Heart left ventricle (tissue), 16 donors: ENCODE measurements around the gene ARHGAP19. TPM values are rescaled to one million over a fixed set of nuclear protein-coding genes. Genes with fewer than 3 reads are reported as not detected.

ENCODE experiments used
- ATAC-seq, 4 donors: fragments of 200-7000 bp; cut with Tn5 transposase; one replicate each; pipeline ENCODE4 v1.9.1; 2020 to 2022; ENCODE audit warnings: moderate library complexity in 4 of 4, mild to moderate bottlenecking in 3 of 4, moderate number of reproducible peaks in 1 of 4
- DNase-seq, 5 donors: peaks; one replicate each; pipeline ENCODE4 v3.0.0-alpha.2; 2020
- H3K27ac ChIP-seq, 12 donors: fragments of 200-600 bp; sonication (generic) in 4 of 12; one replicate each; pipeline versions ENCODE4 v1.5.0 to v1.8.0; 2016 to 2022; ENCODE audit warnings: mild to moderate bottlenecking in 2 of 12
- H3K27me3 ChIP-seq, 9 donors: fragments of 200-600 bp; sonication (generic) in 2 of 9; one replicate each; pipeline versions ENCODE4 v1.5.1 to v1.8.0; 2016 to 2022; ENCODE audit warnings: mild to moderate bottlenecking in 3 of 9
- H3K36me3 ChIP-seq, 9 donors: fragments of 200-600 bp; sonication (generic) in 2 of 9; one replicate each; pipeline versions ENCODE4 v1.5.0 to v1.8.0; 2018 to 2022; ENCODE audit warnings: mild to moderate bottlenecking in 2 of 9
- H3K4me1 ChIP-seq, 12 donors: fragments of 200-600 bp; sonication (generic) in 4 of 12; one replicate each; pipeline versions ENCODE4 v1.5.0 to v1.8.0; 2016 to 2022; ENCODE audit warnings: mild to moderate bottlenecking in 3 of 12
- H3K4me3 ChIP-seq, 12 donors: fragments of 200-600 bp; sonication (generic) in 4 of 12; one replicate each; pipeline versions ENCODE4 v1.5.0 to v1.8.0; 2017 to 2022; ENCODE audit warnings: mild to moderate bottlenecking in 9 of 12, moderate library complexity in 4 of 12
- H3K9me3 ChIP-seq, 12 donors: fragments of 200-600 bp; sonication (generic) in 4 of 12; one replicate each; pipeline versions ENCODE4 v1.5.0 to v1.8.0; 2016 to 2022; ENCODE audit warnings: mild to moderate bottlenecking in 1 of 12
- CTCF ChIP-seq, 12 donors: fragments of 200-600 bp; sonication (generic) in 4 of 12; IDR thresholded peaks; one replicate each; pipeline versions ENCODE4 v1.5.0 to v1.8.0; 2018 to 2022; ENCODE audit warnings: antibody characterized with exemption in 12 of 12, mild to moderate bottlenecking in 5 of 12
- POLR2A ChIP-seq, 2 donors: fragments of 450-650 bp; IDR thresholded peaks; one replicate each; pipeline ENCODE4 v1.6.1; 2017; ENCODE audit warnings: antibody characterized with exemption in 2 of 2, mild to moderate bottlenecking in 2 of 2, moderate library complexity in 2 of 2
- WGBS, 4 donors: extraction: QIAGEN DNeasy Blood & Tissue Kit in 2 of 4; methylation state at CpG; one replicate each; pipeline versions ENCODE4 v1.1.5 to v1.1.7; 2013 to 2018; 5-methylcytosine and 5-hydroxymethylcytosine counted together
- intact Hi-C, 10 donors: fragments of 100-400 bp; cut with DNase I; formaldehyde crosslinking; loops; one replicate each; pipeline versions ENCODE4 v1.11.1 to v1.14.2; 2022
- polyA plus RNA-seq, 2 donors: library from polyadenylated mRNA; stranded (reverse); fragments of 200-250 nt; gene quantifications; one replicate each; pipeline ENCODE4 v1.2.3, GENCODE V29; 2013
- total RNA-seq, 9 donors: library from RNA; depleted of rRNA in 2 of 9; stranded (reverse); fragments of >200 nt in 2 of 9; fragmentation: NEBNext Ultra II Directional in 3 of 9; extraction: Animal tissue kit (Norgen Biotek cat#: 25700) in 3 of 9; gene quantifications; one replicate each; pipeline versions ENCODE4 v1.1.0 to v1.2.4, GENCODE V29; 2016 to 2023
- donor health status: ischemic (EF 13 %, LVEDD 7.1; RV severe dilation, severe dysfunction).
- donor health status: healthy with polysubstance abuse.
- donor health status: DM: no; HTN: yes; CAD: no.
- donor health status: DM: no; HTN: no; CAD: no.
- donor health status: ischemic (EF 25% LVEDD 6.9; RV normal size, moderate dysfunction).
- donor health status: ischemic (EF 25% LVEDD 5.7; RV mildly dilated, moderate dysfunction).
- donor health status: healthy.
- donor health status: DM: yes; HTN: yes; CAD: no.
- donor health status: ischemic (EF 35%, LVEDD 5.7; RV mildly dilated, moderate dysfunction).
- donor health status: nonischemic (EF 11% LVEDD 7.7; RV severe dilation, severe dysfunction).
- donor health status: DM: yes; HTN: yes; CAD: no.
- donor health status: PGD.
- donor health status: ischemic (EF 29% LVEDD 5.4; RV normal size, mild dysfunction).
- donor health status: nonischemic (EF 23%, LVEDD 6.1; RV moderate dilation, normal function).

ARHGAP19 gene
- total and polyA plus RNA-seq, 11 donors = 1.1 to 7.4 (median 4.0) TPM

DNA sequence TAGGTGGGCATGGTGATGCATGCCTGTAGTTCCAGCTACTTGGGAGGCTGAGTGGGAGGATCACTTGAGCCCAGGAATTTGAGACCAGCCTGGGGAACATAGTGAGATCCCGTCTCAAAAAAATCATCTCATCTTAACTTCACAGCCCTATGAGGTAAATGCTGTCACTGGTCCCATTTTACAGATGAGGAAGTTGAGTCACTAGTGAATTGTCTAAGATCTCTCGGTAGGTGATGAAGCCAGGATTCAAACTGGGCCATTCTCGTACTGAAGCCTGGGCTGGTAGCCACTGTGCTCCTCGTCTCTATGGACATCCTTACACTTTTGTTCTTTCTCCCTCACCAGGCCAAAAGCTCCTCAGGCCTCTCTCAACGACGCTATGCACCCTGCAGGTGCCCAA, 113.1 kb downstream of the ARHGAP19 start:
- ATAC-seq = no peak
- H3K9me3 ChIP-seq = no peaks in the 10 kb centered on the region
- peaks cover 0 to 5% (median 0%) of the 10 kb centered on the region in 12 donors for H3K4me1 ChIP-seq
- TF ChIP-seq POLR2A (IDR thresholded peaks at IDR 0.05) = no peak
- no peak for TF ChIP-seq CTCF (IDR thresholded peaks at IDR 0.05)
- H3K4me3 ChIP-seq = no peak overlapping the region
- DNase-seq = no peak
- no peak overlapping the region for H3K27ac ChIP-seq
- 38 to 48% (median 40%) methylated on average over 6 of the region's 6 CpGs for WGBS, 4 donors
- no peaks in the 10 kb centered on the region for H3K36me3 ChIP-seq
- intact Hi-C loops = no loop called here
- peaks cover 0 to 52% (median 9%) of the 10 kb centered on the region in 9 donors for H3K27me3 ChIP-seq

GRCh38 chr10:97178074-97178473, 114.4 kb downstream of the ARHGAP19 start:
- peaks cover 0 to 44% (median 9%) of the 10 kb centered on the region in 9 donors for H3K27me3 ChIP-seq
- TF ChIP-seq POLR2A (IDR thresholded peaks at IDR 0.05) = no peak
- ATAC-seq (no peak), DNase-seq (no peak)
- H3K9me3 ChIP-seq = no peaks in the 10 kb centered on the region
- H3K4me1 ChIP-seq = peaks cover 0 to 5% (median 0%) of the 10 kb centered on the region in 12 donors
- H3K36me3 ChIP-seq = no peaks in the 10 kb centered on the region
- WGBS, 4 donors = 59 to 69% (median 65%) methylated on average over 5 of the region's 5 CpGs
- intact Hi-C loops = no loop called here
- no peak overlapping the region for H3K27ac ChIP-seq
- no peak overlapping the region for H3K4me3 ChIP-seq

DNA sequence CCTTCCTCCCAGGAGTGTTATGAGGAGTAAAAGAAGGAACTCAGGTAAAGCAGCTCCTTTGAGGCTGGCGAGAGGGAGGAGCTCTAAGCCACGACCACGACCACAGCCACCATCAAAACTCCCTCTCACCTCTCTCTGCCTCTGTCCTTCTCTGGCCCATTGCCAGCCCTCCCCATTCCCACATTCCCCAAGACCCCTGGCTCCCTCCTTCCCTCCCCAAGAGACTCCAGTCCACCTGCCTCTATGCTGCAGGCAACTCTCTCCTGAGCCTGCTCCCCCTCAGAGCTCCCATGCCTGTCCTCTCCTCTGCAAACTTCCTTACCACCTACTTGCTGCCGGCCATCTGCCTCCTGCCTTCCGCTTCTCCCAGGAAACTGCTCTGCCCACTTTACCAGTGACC, 116.2 kb downstream of the ARHGAP19 start:
- Histone ChIP-seq H3K36me3 (no peaks in the 10 kb centered on the region), H3K4me1 (peaks cover 0 to 5% (median 0%) of the 10 kb centered on the region in 12 donors), H3K27ac (no peak overlapping the region), H3K9me3 (no peaks in the 10 kb centered on the region), H3K27me3 (peaks cover 0 to 44% (median 9%) of the 10 kb centered on the region in 9 donors), H3K4me3 (no peak overlapping the region)
- no peak for DNase-seq
- TF ChIP-seq CTCF (IDR thresholded peaks at IDR 0.05) (no peak), POLR2A (IDR thresholded peaks at IDR 0.05) (no peak)
- 73 to 86% (median 80%) methylated on average over 5 of the region's 5 CpGs for WGBS, 4 donors
- ATAC-seq = no peak
- intact Hi-C loops = no loop called here

- Histone ChIP-seq H3K36me3 (no peaks in the 10 kb centered on the region), H3K9me3 (no peaks in the 10 kb centered on the region), H3K27me3 (peaks cover 0 to 44% (median 9%) of the 10 kb centered on the region in 9 donors), H3K4me3 (no peak overlapping the region), H3K27ac (no peak overlapping the region), H3K4me1 (peaks cover 0 to 5% (median 0%) of the 10 kb centered on the region in 12 donors)
- ATAC-seq = no peak
- WGBS, 4 donors = 95 to 96% (median 95%) methylated on average over 4 of the region's 4 CpGs
- DNase-seq = no peak
- no peak for TF ChIP-seq CTCF (IDR thresholded peaks at IDR 0.05)
- no peak for TF ChIP-seq POLR2A (IDR thresholded peaks at IDR 0.05)
- intact Hi-C loops = no loop called here
These were observed 116.9 kb downstream of the ARHGAP19 start for GRCh38 chr10:97175586-97175985.

GRCh38 chr10:97174941-97175340, 117.5 kb downstream of the ARHGAP19 start:
- intact Hi-C loops = no loop called here

More at GRCh38 chr10:97174941-97175340, 117.5 kb downstream of the ARHGAP19 start:
- ATAC-seq (no peak), DNase-seq (no peak)
- Histone ChIP-seq H3K27me3 (peaks cover 0 to 42% (median 7%) of the 10 kb centered on the region in 9 donors), H3K27ac (no peak overlapping the region), H3K4me1 (peaks cover 0 to 5% (median 0%) of the 10 kb centered on the region in 12 donors), H3K36me3 (no peaks in the 10 kb centered on the region), H3K4me3 (no peak overlapping the region), H3K9me3 (no peaks in the 10 kb centered on the region)
- TF ChIP-seq POLR2A (IDR thresholded peaks at IDR 0.05) = no peak
- no peak for TF ChIP-seq CTCF (IDR thresholded peaks at IDR 0.05)
